Stimulated activated CD8-positive, alpha-beta memory T cell treated with anti-CD3 and anti-CD28 coated beads, Interleukin-12 subunit alpha, Interleukin-12 subunit beta, amount 100 ng/mL, for 1 hour (primary cell): Measurements from ENCODE around the gene CD4.
A peak's percentile ranks its signal among the peaks of the same experiment; 100 is the strongest.

Experiments
- DNase-seq: peaks from one replicate; pipeline ENCODE4 v3.0.0-alpha.2; 2020; ENCODE audit warnings: low read depth

CD4 gene

GRCh38 chr12:6817098-6817497, 27.8 kb downstream of the CD4 start:
- DNase-seq = no peak

GRCh38 chr12:6817662-6818157, 28.4 kb downstream of the CD4 start:
- no peak for DNase-seq

- DNase-seq = no peak
Observed at GRCh38 chr12:6818222-6818621, 28.9 kb downstream of the CD4 start.

GRCh38 chr12:6818645-6819044, 29.3 kb downstream of the CD4 start:
- DNase-seq = no peak

- DNase-seq = no peak
Observed at GRCh38 chr12:6819106-6820030, 30.0 kb downstream of the CD4 start.

- no peak for DNase-seq
Observed at GRCh38 chr12:6820166-6820565, 30.8 kb downstream of the CD4 start.

GRCh38 chr12:6821591-6822425, 32.5 kb downstream of the CD4 start, which contains the start of gene GPR162:
Gene GPR162 (plus strand): TSS chr12:6821821. CDS start chr12:6823899, 2,078 bp downstream.
- DNase-seq = no peak

GRCh38 chr12:6822426-6823135, 33.3 kb downstream of the CD4 start:
- DNase-seq = no peak

GRCh38 chr12:6823182-6824084, 34.1 kb downstream of the CD4 start:
- DNase-seq = no peak

- no peak for DNase-seq
Observed at GRCh38 chr12:6824085-6824775, 34.9 kb downstream of the CD4 start.

- no peak for DNase-seq
Observed at GRCh38 chr12:6824901-6825381, 35.6 kb downstream of the CD4 start.

- peak; percentile 65 for DNase-seq
Observed at GRCh38 chr12:6825398-6826124, 36.2 kb downstream of the CD4 start.

- no peak for DNase-seq
Observed at GRCh38 chr12:6826125-6826733, 36.9 kb downstream of the CD4 start.

- DNase-seq = no peak
Observed at GRCh38 chr12:6826734-6827436, 37.6 kb downstream of the CD4 start.

- no peak for DNase-seq
Observed at GRCh38 chr12:6827437-6827911, 38.1 kb downstream of the CD4 start.

GRCh38 chr12:6827982-6828780, 38.9 kb downstream of the CD4 start, which contains the start of gene P3H3:
Gene P3H3 (plus strand): TSS chr12:6828407. CDS start chr12:6828441, 34 bp downstream.
- no peak for DNase-seq
